Gastrocnemius medialis (tissue), 4 donors: ENCODE results near the gene RAD51B.

Source experiments
- CTCF ChIP-seq, 5 experiments: fragments of 450-650 bp in 3 of 5; fragments of 200-600 bp in 2 of 5; sonication (generic) in 2 of 5; IDR thresholded peaks in 4 of 5; conservative IDR thresholded peaks in 1 of 5; 1 replicate in 4 of 5; 2 replicates in 1 of 5; pipeline ENCODE4 v1.5.1; 2016 to 2019; ENCODE audit warnings: antibody characterized with exemption in 5 of 5, mild to moderate bottlenecking in 3 of 5, moderate library complexity in 3 of 5
- POLR2A ChIP-seq, 2 donors: fragments of 450-650 bp; IDR thresholded peaks; one replicate each; pipeline ENCODE4 v1.6.1; 2017; ENCODE audit warnings: antibody characterized with exemption in 2 of 2, mild to moderate bottlenecking in 2 of 2, moderate library complexity in 2 of 2

DNA sequence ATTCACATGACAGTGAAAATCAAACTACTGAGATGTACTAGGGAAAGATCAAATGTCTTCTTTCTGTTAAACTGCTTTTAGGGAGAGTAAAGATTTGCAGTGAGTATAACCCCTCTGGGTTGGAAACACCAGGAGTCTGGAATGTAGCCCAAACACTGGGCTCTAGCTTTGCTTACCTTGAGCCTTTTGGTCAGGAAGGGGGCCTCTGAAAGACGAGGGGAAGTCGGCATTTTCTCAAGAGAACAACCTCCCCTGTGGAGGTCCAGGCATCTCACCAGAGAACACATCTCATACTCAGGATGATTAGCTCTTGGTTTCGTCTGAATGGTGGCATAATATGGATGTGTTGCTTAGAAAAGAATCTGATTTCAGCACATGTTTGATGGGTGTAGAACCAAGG is 804.2 kb downstream of the RAD51B start:
- TF ChIP-seq POLR2A (IDR thresholded peaks at IDR 0.05) (no peak), CTCF (IDR thresholded peaks at IDR 0.05 in 4 of 5, conservative IDR thresholded peaks at IDR 0.05 in 1 of 5) (no peak)
